HepG2 (cell line): ENCODE results near the gene MRPL43. TPM values are rescaled to one million over a fixed set of nuclear protein-coding genes. Genes with fewer than 3 reads are reported as not detected.

ENCODE experiments used
- BATF2 ChIP-seq: sonication (generic); formaldehyde crosslinking; IDR thresholded peaks from 2 replicates; pipeline ENCODE4 v1.8.0; 2022; ENCODE audit warnings: mild to moderate bottlenecking, missing genetic modification reagents, moderate library complexity
- CREM ChIP-seq, 2 experiments: sonication (generic) in 1 of 2; formaldehyde crosslinking in 1 of 2; IDR thresholded peaks; 2 replicates each; pipeline versions ENCODE4 v1.4.0 to v1.6.1; 2016 to 2020; ENCODE audit warnings: antibody characterized with exemption in 1 of 2, mild to moderate bottlenecking in 1 of 2, missing genetic modification reagents in 1 of 2
- FLYWCH1 ChIP-seq: sonication (generic); formaldehyde crosslinking; IDR thresholded peaks from 2 replicates; pipeline ENCODE4 v1.8.1; 2023; ENCODE audit warnings: mild to moderate bottlenecking, missing genetic modification reagents
- FOXA1 ChIP-seq, 2 experiments: fragments of 450-650 bp in 1 of 2; sonication (generic) in 1 of 2; formaldehyde crosslinking in 1 of 2; IDR thresholded peaks; 2 replicates each; pipeline versions ENCODE4 v1.4.0 to v1.6.1; 2016 to 2020; ENCODE audit warnings: missing genetic modification reagents in 1 of 2
- GATAD2A ChIP-seq: IDR thresholded peaks from 2 replicates; pipeline ENCODE4 v1.6.1; 2016
- HIVEP1 ChIP-seq: sonication (generic); formaldehyde crosslinking; IDR thresholded peaks from 2 replicates; pipeline ENCODE4 v1.4.0; 2020; ENCODE audit warnings: mild to moderate bottlenecking, missing genetic modification reagents
- HOXA7 ChIP-seq: sonication (generic); formaldehyde crosslinking; IDR thresholded peaks from 2 replicates; pipeline ENCODE4 v1.8.1; 2022; ENCODE audit warnings: mild to moderate bottlenecking, missing genetic modification reagents, moderate library complexity
- MIXL1 ChIP-seq: IDR thresholded peaks from 2 replicates; pipeline ENCODE4 v1.6.1; 2016
- RBM39 ChIP-seq: fragments of 200-400 bp; formaldehyde crosslinking; IDR thresholded peaks from one replicate; pipeline ENCODE4 v1.6.1; 2018; ENCODE audit warnings: antibody characterized with exemption, mild to moderate bottlenecking, low read depth, low read length; ENCODE audit not compliant: poor library complexity, severe bottlenecking
- RXRB ChIP-seq: IDR thresholded peaks from 2 replicates; pipeline ENCODE4 v1.6.1; 2016; ENCODE audit warnings: borderline replicate concordance, missing genetic modification reagents, missing compliant biosample characterization
- SNRNP70 ChIP-seq: fragments of 200-400 bp; formaldehyde crosslinking; IDR thresholded peaks from 2 replicates; pipeline ENCODE4 v1.6.1; 2017; ENCODE audit warnings: mild to moderate bottlenecking, low read depth, low read length, moderate library complexity
- ZBTB39 ChIP-seq: sonication (generic); formaldehyde crosslinking; IDR thresholded peaks from 2 replicates; pipeline ENCODE4 v1.5.0; 2020; ENCODE audit warnings: missing genetic modification reagents
- ZBTB7A ChIP-seq: sonication (generic); formaldehyde crosslinking; IDR thresholded peaks from 2 replicates; pipeline ENCODE4 v1.8.0; 2022; ENCODE audit warnings: mild to moderate bottlenecking, missing genetic modification reagents
- ZMYM3 ChIP-seq: sonication (generic); formaldehyde crosslinking; IDR thresholded peaks from 2 replicates; pipeline ENCODE4 v1.5.1; 2020; ENCODE audit warnings: mild to moderate bottlenecking, missing genetic modification reagents
- ZNF350 ChIP-seq: sonication (generic); formaldehyde crosslinking; IDR thresholded peaks from 2 replicates; pipeline ENCODE4 v1.4.0; 2020; ENCODE audit warnings: mild to moderate bottlenecking, low read depth, missing genetic modification reagents, borderline replicate concordance
- ZNF646 ChIP-seq: sonication (generic); formaldehyde crosslinking; IDR thresholded peaks from 2 replicates; pipeline ENCODE4 v1.9.0; 2021; ENCODE audit warnings: mild to moderate bottlenecking, missing genetic modification reagents
- ZNF781 ChIP-seq: sonication (generic); formaldehyde crosslinking; IDR thresholded peaks from 2 replicates; pipeline ENCODE4 v1.5.1; 2020; ENCODE audit warnings: borderline replicate concordance, mild to moderate bottlenecking, missing genetic modification reagents; ENCODE audit errors: not compliant biosample characterization
- ZNF788 ChIP-seq: sonication (generic); formaldehyde crosslinking; IDR thresholded peaks from 2 replicates; pipeline ENCODE4 v1.5.0; 2020; ENCODE audit warnings: mild to moderate bottlenecking, missing genetic modification reagents, borderline replicate concordance
- ZNF879 ChIP-seq: sonication (generic); formaldehyde crosslinking; IDR thresholded peaks from 2 replicates; pipeline ENCODE4 v1.8.1; 2023; ENCODE audit warnings: missing genetic modification reagents
- polyA plus RNA-seq, 8 experiments: library from polyadenylated mRNA; depleted of rRNA in 3 of 8; stranded (reverse) in 7 of 8; unstranded in 1 of 8; fragments of >200 nt; fragmentation: Illumina TruSeq in 4 of 8; extraction: Trizol in 4 of 8; gene quantifications; 2 replicates each; pipeline versions ENCODE4 v1.2.1 to v1.2.3, GENCODE V29; 2011 to 2016; ENCODE audit warnings: low read depth in 4 of 8, missing spikeins in 1 of 8, mixed read lengths in 1 of 8; ENCODE audit not compliant: insufficient read depth in 1 of 8
- total RNA-seq, 5 experiments: library from RNA; depleted of rRNA; stranded (reverse); fragments of >200 nt; fragmentation: Illumina TruSeq; extraction: Trizol; gene quantifications; 2 replicates each; pipeline ENCODE4 v1.2.3, GENCODE V29; 2016; ENCODE audit warnings: low read depth in 1 of 5

Gene MRPL43
- total and polyA plus RNA-seq, 2 of the 13 experiments (the other 11 are each of a cell fraction or from before 2014, with no cell fraction given) = 71.0 to 73.7 TPM

- peak; percentile 52; the same call in 1 of the 2 replicates for TF ChIP-seq ZBTB39 (CRISPR knock-in tag)
- peak; percentile 39 for TF ChIP-seq GATAD2A (CRISPR knock-in tag)
- TF ChIP-seq FOXA1 (IDR thresholded peaks at IDR 0.05) = no peak
- 0 out of 2 replicates have a peak, but pooled peaks have one; percentile 3 for TF ChIP-seq FOXA1 (CRISPR knock-in tag; IDR thresholded peaks at IDR 0.05)
- TF ChIP-seq RXRB (CRISPR knock-in tag) = peak; percentile 74
- peak; percentile 22 for TF ChIP-seq HIVEP1 (CRISPR knock-in tag)
- 0 out of 2 replicates have a peak, but pooled peaks have one; percentile 35 for TF ChIP-seq ZNF879 (CRISPR knock-in tag)
- peak; percentile 57; the same call in 1 of the 2 replicates for TF ChIP-seq CREM (IDR thresholded peaks at IDR 0.05)
- no peak for TF ChIP-seq CREM (CRISPR knock-in tag; IDR thresholded peaks at IDR 0.05)
- TF ChIP-seq MIXL1 (CRISPR knock-in tag) = peak; percentile 72
- TF ChIP-seq SNRNP70 = no peak
- no peak for TF ChIP-seq RBM39
- 0 out of 2 replicates have a peak, but pooled peaks have one; percentile 4 for TF ChIP-seq ZMYM3 (CRISPR knock-in tag)
- no peak for TF ChIP-seq HOXA7 (CRISPR knock-in tag)
- peak; percentile 8 for TF ChIP-seq ZNF781 (CRISPR knock-in tag)
- TF ChIP-seq ZNF788 = 0 out of 2 replicates have a peak, but pooled peaks have one; percentile 76
- TF ChIP-seq ZBTB7A (CRISPR knock-in tag) = 0 out of 2 replicates have a peak, but pooled peaks have one; percentile 41
- TF ChIP-seq BATF2 = peak; percentile 22; the same call in 1 of the 2 replicates
- 0 out of 2 replicates have a peak, but pooled peaks have one; percentile 34 for TF ChIP-seq ZNF350 (CRISPR knock-in tag)
- no peak for TF ChIP-seq FLYWCH1 (CRISPR knock-in tag)
- TF ChIP-seq ZNF646 = peak; percentile 95
These were observed 17.0 kb downstream of the MRPL43 start (continued) for GRCh38 chr10:100970076-100970913.
